Measurements from ENCODE around the gene AIG1. TPM values are rescaled to one million over a fixed set of nuclear protein-coding genes. Genes with fewer than 3 reads are reported as not detected.

AIG1 gene
- total and polyA plus RNA-seq, 2 of the 4 experiments (the other 2 are of a cell fraction), result 21.3 to 27.1 TPM

DNA sequence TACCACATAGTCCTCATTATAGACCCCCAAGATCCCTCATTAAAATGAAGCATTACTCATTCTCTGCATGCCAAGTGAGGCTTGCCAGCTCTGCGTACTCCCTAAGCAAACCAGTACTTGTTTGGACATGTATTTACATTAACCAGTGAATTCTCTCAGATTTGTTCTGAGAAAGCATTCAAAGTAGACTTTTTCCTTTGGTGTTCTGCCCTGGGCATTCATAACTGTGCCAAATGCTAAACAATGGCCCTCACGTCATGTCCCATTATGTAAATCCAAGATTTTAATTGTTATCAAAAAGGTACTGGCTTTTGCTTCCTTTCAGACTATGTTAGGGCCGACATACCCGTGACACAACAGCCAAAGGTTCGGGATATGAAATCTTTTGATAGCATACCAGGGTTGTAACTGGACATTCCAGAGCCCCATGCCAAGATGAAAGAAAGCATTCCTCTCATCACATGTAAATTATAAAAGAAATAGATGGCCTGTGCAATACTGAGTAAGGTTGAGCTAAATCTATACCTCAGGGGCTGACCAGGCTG is 225.6 kb downstream of the AIG1 start:
- Histone ChIP-seq H2BK5ac (ENCODE audit: low read depth, low read length, poor library complexity, severe bottlenecking) (peak overlapping the region; percentile 64), H2AFZ (replicated peaks; ENCODE audit: low read length, poor library complexity) (no peak overlapping the region), H3K27ac (ENCODE audit: insufficient read depth, low read length) (peak overlapping the region; percentile 27; the same call in 1 of the 2 replicates), H2BK15ac (ENCODE audit: low read depth, low read length) (no peak overlapping the region; the same call in 2 of the 3 replicates), H3K4me3 (ENCODE audit: insufficient read depth, low read depth, low read length) (no peak overlapping the region), H3K79me1 (ENCODE audit: low read depth in 1 of 2, low read length in 2 of 2) (no peaks in the 10 kb centered on the region), H4K91ac (ENCODE audit: insufficient read depth, low read depth, low read length) (no peak overlapping the region), H3K27me3 (ENCODE audit: control insufficient read depth, insufficient read depth, low read length) (no peaks in the 10 kb centered on the region), H3K9me1 (ENCODE audit: insufficient read depth, low read length) (0 out of 2 replicates have a peak, but pooled peaks cover 2% of the 10 kb centered on the region), H3K18ac (ENCODE audit: low read depth, low read length) (peak overlapping the region; percentile 46), H2BK120ac (ENCODE audit: low read depth, low read length) (peak overlapping the region; percentile 35; the same call in 1 of the 2 replicates), H3K9ac (ENCODE audit: low read depth, low read length) (no peak overlapping the region), H3K56ac (ENCODE audit: extremely low read depth, insufficient read depth, low read length) (no peak overlapping the region), H2BK20ac (ENCODE audit: low read depth, low read length) (no peak overlapping the region), H4K20me1 (ENCODE audit: insufficient read depth, low read length) (no peaks in the 10 kb centered on the region), H2AK9ac (replicated peaks; ENCODE audit: low read depth, low read length, poor library complexity) (no peak overlapping the region), H3K4me2 (ENCODE audit: low read depth, low read length) (peak overlapping the region; percentile 23; the same call in 1 of the 2 replicates), H3K9me3 (ENCODE audit: control insufficient read depth, insufficient read depth, low read length) (no peaks in the 10 kb centered on the region), H2AK5ac (ENCODE audit: low read depth, low read length) (no peak overlapping the region), H4K8ac (ENCODE audit: low read depth in 2 of 2, low read length in 2 of 2) (peak overlapping the region in 1 of 2 experiments; percentile 54; a peak in 2 of 4 replicates), H3K4me1 (ENCODE audit: control insufficient read depth, insufficient read depth, low read length) (peaks cover 3% of the 10 kb centered on the region), H3K14ac (replicated peaks; ENCODE audit: low read depth, low read length) (peak overlapping the region; percentile 51; the same call in 1 of the 2 replicates), H4K5ac (ENCODE audit: low read depth, low read length) (no peak overlapping the region; the same call in 1 of the 2 replicates), H3K23ac (ENCODE audit: low read depth, low read length) (0 out of 2 replicates have a peak overlapping the region, but pooled peaks have one; percentile 23), H3K36me3 (ENCODE audit: control insufficient read depth, insufficient read depth, low read length) (no peaks in the 10 kb centered on the region), H3K4ac (ENCODE audit: low read depth, low read length) (no peak overlapping the region)
- intact Hi-C loops (cut with micrococcal nuclease) (no loop called here), dilution Hi-C loops (cut with HindIII; ENCODE audit: low sequenced_read_pairs, unreplicated experiment) (no loop called here), in situ Hi-C loops (cut with MboI; ENCODE audit: low sequenced_read_pairs) (no loop called here)
- ATAC-seq (ENCODE audit: low read depth), result peak; percentile 87
- TF ChIP-seq RFX5 (IDR thresholded peaks at IDR 0.05; ENCODE audit: low read depth, low read length) (no peak), MAFK (IDR thresholded peaks at IDR 0.05; ENCODE audit: low read depth, low read length) (no peak), MAZ (IDR thresholded peaks at IDR 0.05; ENCODE audit: borderline replicate concordance, low read depth, low read length) (no peak), NFE2L2 (IDR thresholded peaks at IDR 0.05; ENCODE audit: low read depth, low read length) (no peak), BHLHE40 (IDR thresholded peaks at IDR 0.05; ENCODE audit: low read depth, low read length) (no peak), MXI1 (IDR thresholded peaks at IDR 0.05; ENCODE audit: borderline replicate concordance, low read depth, low read length) (no peak), SMC3 (IDR thresholded peaks at IDR 0.05; ENCODE audit: low read depth, low read length) (no peak)
- TF ChIP-seq, protein P1, sequence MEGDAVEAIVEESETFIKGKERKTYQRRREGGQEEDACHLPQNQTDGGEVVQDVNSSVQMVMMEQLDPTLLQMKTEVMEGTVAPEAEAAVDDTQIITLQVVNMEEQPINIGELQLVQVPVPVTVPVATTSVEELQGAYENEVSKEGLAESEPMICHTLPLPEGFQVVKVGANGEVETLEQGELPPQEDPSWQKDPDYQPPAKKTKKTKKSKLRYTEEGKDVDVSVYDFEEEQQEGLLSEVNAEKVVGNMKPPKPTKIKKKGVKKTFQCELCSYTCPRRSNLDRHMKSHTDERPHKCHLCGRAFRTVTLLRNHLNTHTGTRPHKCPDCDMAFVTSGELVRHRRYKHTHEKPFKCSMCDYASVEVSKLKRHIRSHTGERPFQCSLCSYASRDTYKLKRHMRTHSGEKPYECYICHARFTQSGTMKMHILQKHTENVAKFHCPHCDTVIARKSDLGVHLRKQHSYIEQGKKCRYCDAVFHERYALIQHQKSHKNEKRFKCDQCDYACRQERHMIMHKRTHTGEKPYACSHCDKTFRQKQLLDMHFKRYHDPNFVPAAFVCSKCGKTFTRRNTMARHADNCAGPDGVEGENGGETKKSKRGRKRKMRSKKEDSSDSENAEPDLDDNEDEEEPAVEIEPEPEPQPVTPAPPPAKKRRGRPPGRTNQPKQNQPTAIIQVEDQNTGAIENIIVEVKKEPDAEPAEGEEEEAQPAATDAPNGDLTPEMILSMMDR (conservative IDR thresholded peaks at IDR 0.05; ENCODE audit: low read depth, low read length), result no peak
- TF ChIP-seq, protein P2, sequence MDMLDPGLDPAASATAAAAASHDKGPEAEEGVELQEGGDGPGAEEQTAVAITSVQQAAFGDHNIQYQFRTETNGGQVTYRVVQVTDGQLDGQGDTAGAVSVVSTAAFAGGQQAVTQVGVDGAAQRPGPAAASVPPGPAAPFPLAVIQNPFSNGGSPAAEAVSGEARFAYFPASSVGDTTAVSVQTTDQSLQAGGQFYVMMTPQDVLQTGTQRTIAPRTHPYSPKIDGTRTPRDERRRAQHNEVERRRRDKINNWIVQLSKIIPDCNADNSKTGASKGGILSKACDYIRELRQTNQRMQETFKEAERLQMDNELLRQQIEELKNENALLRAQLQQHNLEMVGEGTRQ (IDR thresholded peaks at IDR 0.05; ENCODE audit: low read depth, low read length), result no peak
- WGBS, 2 experiments (ENCODE audit: extremely low coverage in 2 of 2, insufficient read length in 1 of 2), result no CpG with 5 or more reads among the region's 5 CpGs
- CTCF ChIA-PET, result no interaction called here
- DNase-seq, result peak; percentile 37
- BruUV-seq (replicated peaks), result no TSS peak
- POLR2A ChIA-PET (ENCODE audit: unreplicated experiment), result no interaction called here
